Coronary artery (tissue), 2 donors: ENCODE measurements around the gene CFDP1.

Experiments used
- DNase-seq: peaks from one replicate; pipeline ENCODE4 v3.0.0-alpha.2; 2017; ENCODE audit warnings: low spot score
- H3K27ac ChIP-seq, 2 donors: fragments of 200-600 bp; sonication (generic); one replicate each; pipeline ENCODE4 v1.5.1; 2016 to 2019
- H3K4me3 ChIP-seq: fragments of 200-600 bp; sonication (generic); 2 replicates; pipeline ENCODE4 v1.5.1; 2016; ENCODE audit warnings: mild to moderate bottlenecking, moderate library complexity
- TF ChIP-seq, protein P1 (sequence below): fragments of 200-600 bp; sonication (generic); IDR thresholded peaks from one replicate; pipeline ENCODE4 v1.5.1; 2019; ENCODE audit warnings: antibody characterized with exemption

CFDP1 gene

DNA sequence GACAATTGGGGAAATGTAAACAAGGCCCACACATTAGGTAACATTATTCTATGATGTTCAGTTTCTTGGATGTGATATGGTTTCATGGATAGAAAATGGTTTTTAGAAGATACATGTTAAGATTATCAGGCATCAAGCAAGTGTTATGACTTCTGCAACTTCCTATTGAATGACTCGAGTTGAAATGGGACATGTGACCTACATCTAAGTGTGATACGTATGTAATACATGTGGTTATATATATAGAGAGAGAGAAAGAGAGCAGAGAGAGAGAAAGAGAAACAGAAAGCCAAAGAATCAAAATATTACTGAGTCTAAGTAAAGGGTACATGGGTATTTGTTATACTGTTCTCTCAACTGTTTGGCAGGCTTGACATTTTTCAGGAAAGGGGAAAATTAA, 29.5 kb upstream of the CFDP1 start:
- no peak for DNase-seq
- TF ChIP-seq, protein P1, sequence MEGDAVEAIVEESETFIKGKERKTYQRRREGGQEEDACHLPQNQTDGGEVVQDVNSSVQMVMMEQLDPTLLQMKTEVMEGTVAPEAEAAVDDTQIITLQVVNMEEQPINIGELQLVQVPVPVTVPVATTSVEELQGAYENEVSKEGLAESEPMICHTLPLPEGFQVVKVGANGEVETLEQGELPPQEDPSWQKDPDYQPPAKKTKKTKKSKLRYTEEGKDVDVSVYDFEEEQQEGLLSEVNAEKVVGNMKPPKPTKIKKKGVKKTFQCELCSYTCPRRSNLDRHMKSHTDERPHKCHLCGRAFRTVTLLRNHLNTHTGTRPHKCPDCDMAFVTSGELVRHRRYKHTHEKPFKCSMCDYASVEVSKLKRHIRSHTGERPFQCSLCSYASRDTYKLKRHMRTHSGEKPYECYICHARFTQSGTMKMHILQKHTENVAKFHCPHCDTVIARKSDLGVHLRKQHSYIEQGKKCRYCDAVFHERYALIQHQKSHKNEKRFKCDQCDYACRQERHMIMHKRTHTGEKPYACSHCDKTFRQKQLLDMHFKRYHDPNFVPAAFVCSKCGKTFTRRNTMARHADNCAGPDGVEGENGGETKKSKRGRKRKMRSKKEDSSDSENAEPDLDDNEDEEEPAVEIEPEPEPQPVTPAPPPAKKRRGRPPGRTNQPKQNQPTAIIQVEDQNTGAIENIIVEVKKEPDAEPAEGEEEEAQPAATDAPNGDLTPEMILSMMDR, result no peak
- H3K27ac ChIP-seq, result no peak overlapping the region
- H3K4me3 ChIP-seq, result peak overlapping the region; percentile 87

DNA sequence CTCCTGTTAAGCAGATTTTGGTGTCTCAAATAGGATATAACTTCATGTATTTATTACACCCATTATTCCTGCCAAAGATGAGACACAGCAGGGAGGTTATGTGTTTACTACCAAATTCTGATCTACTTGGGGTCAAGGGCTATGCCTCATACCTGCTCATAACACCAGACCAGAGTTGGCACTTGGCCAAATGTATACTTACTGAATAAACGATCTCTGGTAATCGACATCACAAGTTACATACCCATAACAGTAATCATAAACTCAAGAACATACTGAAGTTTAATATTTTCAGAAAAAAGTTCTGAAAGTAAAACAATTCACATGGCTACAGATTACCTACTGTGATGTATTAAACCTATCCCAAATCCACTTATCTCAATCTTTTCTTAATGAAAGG, 28.3 kb upstream of the CFDP1 start:
- H3K4me3 ChIP-seq, result no peak overlapping the region
- TF ChIP-seq, protein P1, result no peak
- no peak overlapping the region for H3K27ac ChIP-seq
- DNase-seq, result no peak

DNA sequence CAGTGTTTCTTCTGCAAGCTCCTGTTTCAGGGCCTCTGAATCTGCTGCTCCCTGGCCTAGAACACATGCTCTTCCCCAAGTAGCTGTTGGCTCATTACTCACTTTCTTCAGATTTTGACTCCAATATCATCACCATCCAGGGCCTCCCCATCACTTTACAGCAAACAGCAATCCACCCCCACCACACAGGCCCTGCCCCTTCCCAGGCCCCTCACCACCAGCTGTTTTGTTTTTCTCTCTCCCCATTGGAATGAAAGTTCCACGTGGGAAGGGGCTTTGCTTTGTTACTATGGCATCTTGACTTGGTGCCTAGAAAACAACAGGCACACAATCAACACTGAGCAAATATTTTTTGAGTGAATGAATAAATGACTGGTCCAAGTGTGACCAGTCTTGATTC, 27.1 kb upstream of the CFDP1 start:
- Histone ChIP-seq H3K4me3 (no peak overlapping the region), H3K27ac (no peak overlapping the region)
- TF ChIP-seq, protein P1, result no peak
- DNase-seq, result no peak

DNA sequence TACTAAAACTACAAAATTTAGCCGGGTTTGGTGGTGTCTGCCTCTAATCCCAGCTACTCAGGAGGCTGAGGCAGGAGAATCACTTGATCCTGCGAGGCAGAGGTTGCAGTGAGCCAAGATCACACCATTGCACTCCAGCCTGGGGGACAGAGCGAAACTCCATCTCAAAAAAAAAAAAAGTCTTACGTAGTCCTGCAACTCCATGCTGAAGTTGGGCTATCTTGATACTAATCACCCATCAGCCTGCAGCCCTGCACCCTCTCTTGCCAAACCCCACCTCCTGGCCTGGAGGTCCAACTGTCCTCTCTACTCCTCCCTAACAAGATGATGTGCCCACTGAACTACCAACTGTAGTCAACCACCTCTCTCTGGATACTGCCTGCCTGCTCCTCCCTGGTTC, 26.4 kb upstream of the CFDP1 start:
- TF ChIP-seq, protein P1, result no peak
- no peak for DNase-seq
- no peak overlapping the region for H3K4me3 ChIP-seq
- no peak overlapping the region for H3K27ac ChIP-seq

DNA sequence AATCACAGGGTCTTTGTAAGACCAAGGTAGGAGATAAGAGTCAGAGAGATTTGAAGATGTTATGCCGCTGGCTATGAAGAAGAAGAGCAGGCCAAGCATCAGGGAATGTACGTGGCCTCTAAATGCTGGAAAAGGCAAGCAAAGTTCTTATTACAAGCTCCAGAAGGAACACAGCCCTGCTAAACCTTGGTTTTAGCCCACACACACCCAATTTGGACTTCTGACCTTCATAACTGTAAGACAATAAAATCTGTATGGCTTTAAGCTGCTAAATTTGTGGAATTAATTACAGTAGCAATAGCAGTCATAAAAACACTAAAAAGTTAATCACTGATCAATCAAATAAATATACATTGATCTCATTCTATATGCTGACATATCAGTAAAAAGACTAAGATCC, 25.1 kb upstream of the CFDP1 start:
- Histone ChIP-seq H3K27ac (no peak overlapping the region), H3K4me3 (no peak overlapping the region)
- TF ChIP-seq, protein P1, result no peak
- DNase-seq, result no peak

DNA sequence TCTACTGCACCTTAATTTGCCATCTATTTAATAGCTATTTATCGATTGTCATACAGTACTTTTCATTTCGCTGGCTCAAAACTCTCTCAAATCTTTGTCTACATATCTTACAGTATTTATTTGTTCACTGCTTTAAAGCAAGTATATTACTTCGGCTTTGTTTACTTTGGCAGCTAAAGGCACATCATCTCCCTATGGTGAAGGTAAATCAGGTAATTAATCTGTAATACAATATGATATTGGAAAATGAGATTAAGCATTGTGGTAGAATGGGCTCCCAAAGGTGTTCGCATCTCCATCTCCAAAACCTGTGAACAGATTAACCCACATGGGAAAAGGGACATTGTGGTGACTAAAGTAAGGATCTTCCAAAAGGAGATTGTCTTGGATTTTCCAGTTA, 24.7 kb upstream of the CFDP1 start:
- TF ChIP-seq, protein P1, result no peak

DNA sequence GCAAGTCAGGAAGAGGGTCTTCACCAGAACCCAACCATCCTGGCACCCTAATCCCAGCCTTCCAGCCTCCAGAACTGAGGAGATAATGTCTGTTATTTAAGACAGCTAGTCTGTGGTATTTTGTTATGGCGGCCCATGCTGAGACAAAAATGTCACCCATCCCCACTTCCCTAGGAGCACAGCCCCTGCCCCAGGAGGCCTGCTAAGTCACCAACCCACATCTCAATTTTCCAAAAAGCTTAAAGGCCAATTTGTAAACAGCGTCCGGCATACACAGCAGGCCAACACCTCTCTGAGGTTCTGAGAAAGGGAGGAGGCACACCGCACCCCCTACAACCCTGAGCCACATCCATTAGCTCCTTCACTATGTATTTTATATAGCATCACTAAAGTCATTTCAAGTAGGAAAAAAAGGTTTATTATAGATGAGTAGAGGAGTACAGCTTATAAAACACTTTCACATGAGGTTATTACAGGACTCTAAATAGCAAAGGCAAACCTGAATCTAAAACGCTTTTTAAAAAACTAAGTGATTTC, 24.2 kb upstream of the CFDP1 start:
- no peak for DNase-seq
- Histone ChIP-seq H3K27ac (no peak overlapping the region), H3K4me3 (no peak overlapping the region)
- TF ChIP-seq, protein P1, result no peak

More for the DNA sequence above, 24.7 kb upstream of the CFDP1 start:
- DNase-seq, result no peak
- H3K4me3 ChIP-seq, result no peak overlapping the region
- no peak overlapping the region for H3K27ac ChIP-seq
